PFSK-1 (cell line): ENCODE data around the gene MFNG.

Experiments
- FOXP2 ChIP-seq: optimal IDR thresholded peaks from 2 replicates; pipeline ENCODE3; 2011; ENCODE audit warnings: borderline replicate concordance, control low read depth, inconsistent platforms; ENCODE audit not compliant: insufficient read depth; ENCODE audit errors: extremely low read length, extremely low read depth
- POLR2AphosphoS5 ChIP-seq: IDR thresholded peaks from 2 replicates; pipeline ENCODE4 v1.6.1; 2012; ENCODE audit warnings: low read depth, mild to moderate bottlenecking, control low read depth, low read length, moderate library complexity
- REST ChIP-seq, 2 experiments: IDR thresholded peaks; 2 replicates each; pipeline versions ENCODE4 v1.6.1 to v1.8.0; 2011 to 2012; ENCODE audit warnings: low read depth in 2 of 2, low read length in 2 of 2, control low read depth in 1 of 2, inconsistent platforms in 1 of 2, mild to moderate bottlenecking in 1 of 2, moderate library complexity in 1 of 2; ENCODE audit not compliant: insufficient read depth in 1 of 2
- SIN3A ChIP-seq: IDR thresholded peaks from 2 replicates; pipeline ENCODE4 v1.6.1; 2012; ENCODE audit warnings: mild to moderate bottlenecking, low read length, moderate library complexity, borderline replicate concordance; ENCODE audit not compliant: insufficient read depth
- TAF1 ChIP-seq: IDR thresholded peaks from 2 replicates; pipeline ENCODE4 v1.6.1; 2012; ENCODE audit warnings: low read length, control low read depth, borderline replicate concordance; ENCODE audit not compliant: insufficient read depth

Gene MFNG

GRCh38 chr22:37471727-37472417 lies 14.3 kb downstream of the MFNG start:
- TF ChIP-seq REST (IDR thresholded peaks at IDR 0.05; ENCODE audit: insufficient read depth in 1 of 2, low read depth in 2 of 2, low read length in 2 of 2): no peak

- no peak for TF ChIP-seq SIN3A
- no peak for TF ChIP-seq POLR2AphosphoS5
- no peak for TF ChIP-seq TAF1
- TF ChIP-seq FOXP2: no peak
- TF ChIP-seq REST (IDR thresholded peaks at IDR 0.05; ENCODE audit: insufficient read depth in 1 of 2, low read depth in 2 of 2, low read length in 2 of 2): no peak
These were observed 16.1 kb downstream of the MFNG start for GRCh38 chr22:37470087-37470445.

- TF ChIP-seq SIN3A (no peak), TAF1 (no peak), REST (IDR thresholded peaks at IDR 0.05; ENCODE audit: insufficient read depth in 1 of 2, low read depth in 2 of 2, low read length in 2 of 2) (no peak), POLR2AphosphoS5 (no peak), FOXP2 (no peak)
These were observed 16.6 kb downstream of the MFNG start for GRCh38 chr22:37469416-37470086.

DNA sequence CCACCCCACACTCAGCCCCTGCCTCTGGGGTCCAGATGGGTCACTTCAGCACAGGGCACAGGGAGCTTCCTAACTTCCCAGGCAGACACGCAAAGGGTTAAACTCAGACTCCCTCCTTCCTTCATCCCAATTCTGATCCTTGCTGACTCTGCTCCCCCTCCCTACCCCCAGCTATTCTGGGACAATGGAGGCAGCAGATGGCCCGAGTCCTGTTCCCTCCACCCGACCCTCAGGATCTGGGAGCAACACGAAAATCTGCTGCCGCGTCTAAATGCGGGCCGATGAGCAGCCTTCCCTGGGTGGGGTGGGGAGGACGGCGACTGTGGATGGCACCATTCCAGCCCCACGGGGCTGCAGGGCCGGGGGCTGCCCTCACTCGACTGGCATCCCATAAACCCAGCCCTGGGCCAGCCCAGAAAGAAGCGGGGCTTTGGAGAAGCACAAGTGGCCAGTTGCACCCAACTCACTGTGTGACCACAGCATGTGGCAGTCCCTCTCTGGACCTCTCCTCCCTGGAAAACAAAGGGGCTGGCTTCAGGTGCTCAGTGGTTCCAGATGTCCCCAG lies 18.7 kb downstream of the MFNG start:
- TF ChIP-seq TAF1: no peak
- TF ChIP-seq SIN3A: no peak
- TF ChIP-seq REST (IDR thresholded peaks at IDR 0.05; ENCODE audit: insufficient read depth in 1 of 2, low read depth in 2 of 2, low read length in 2 of 2): no peak
- no peak for TF ChIP-seq FOXP2
- no peak for TF ChIP-seq POLR2AphosphoS5

GRCh38 chr22:37464181-37464580 lies 22.0 kb downstream of the MFNG start:
- TF ChIP-seq TAF1 (no peak), POLR2AphosphoS5 (no peak), REST (IDR thresholded peaks at IDR 0.05; ENCODE audit: insufficient read depth in 1 of 2, low read depth in 2 of 2, low read length in 2 of 2) (peak in 1 of 2 experiments; percentile 61; a peak in 1 of 4 replicates)
